ENCODE data around the gene GLCCI1. TPM values are rescaled to one million over a fixed set of nuclear protein-coding genes. Genes with fewer than 3 reads are reported as not detected.

The GLCCI1 gene
- total and polyA plus RNA-seq, 10 of the 15 experiments (the other 5 are each of a cell fraction or from before 2014, with no cell fraction given): 12.6 to 92.0 (median 27.6) TPM

DNA sequence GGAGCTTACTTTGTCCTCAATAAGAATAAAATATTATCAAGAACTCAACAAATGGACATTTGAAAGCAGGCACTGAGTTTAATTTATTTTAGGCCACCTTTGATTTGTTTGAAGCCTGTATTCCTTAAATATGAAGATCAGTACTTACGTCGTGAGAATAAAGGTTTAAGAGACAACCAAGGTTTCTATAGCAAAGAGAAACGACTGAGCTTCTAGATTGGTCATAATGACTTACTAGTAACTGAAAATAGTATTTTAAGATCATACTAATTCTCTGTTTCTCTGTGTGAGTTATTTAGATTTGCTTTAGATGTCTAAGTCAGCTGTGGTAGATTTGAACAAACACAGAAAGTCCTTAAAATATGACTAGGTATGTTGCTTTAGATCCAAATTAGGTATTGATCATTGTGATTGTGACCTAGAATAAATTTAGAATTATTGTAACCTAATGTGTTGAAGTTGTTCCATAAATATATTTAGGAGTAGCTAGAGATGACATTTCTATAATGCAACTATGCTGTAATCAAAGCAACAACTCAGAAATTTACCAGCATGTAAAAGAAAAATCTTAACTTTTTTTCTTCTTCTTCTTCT, 2.4 kb upstream of the GLCCI1 start (continued):
- TF ChIP-seq, protein P1, sequence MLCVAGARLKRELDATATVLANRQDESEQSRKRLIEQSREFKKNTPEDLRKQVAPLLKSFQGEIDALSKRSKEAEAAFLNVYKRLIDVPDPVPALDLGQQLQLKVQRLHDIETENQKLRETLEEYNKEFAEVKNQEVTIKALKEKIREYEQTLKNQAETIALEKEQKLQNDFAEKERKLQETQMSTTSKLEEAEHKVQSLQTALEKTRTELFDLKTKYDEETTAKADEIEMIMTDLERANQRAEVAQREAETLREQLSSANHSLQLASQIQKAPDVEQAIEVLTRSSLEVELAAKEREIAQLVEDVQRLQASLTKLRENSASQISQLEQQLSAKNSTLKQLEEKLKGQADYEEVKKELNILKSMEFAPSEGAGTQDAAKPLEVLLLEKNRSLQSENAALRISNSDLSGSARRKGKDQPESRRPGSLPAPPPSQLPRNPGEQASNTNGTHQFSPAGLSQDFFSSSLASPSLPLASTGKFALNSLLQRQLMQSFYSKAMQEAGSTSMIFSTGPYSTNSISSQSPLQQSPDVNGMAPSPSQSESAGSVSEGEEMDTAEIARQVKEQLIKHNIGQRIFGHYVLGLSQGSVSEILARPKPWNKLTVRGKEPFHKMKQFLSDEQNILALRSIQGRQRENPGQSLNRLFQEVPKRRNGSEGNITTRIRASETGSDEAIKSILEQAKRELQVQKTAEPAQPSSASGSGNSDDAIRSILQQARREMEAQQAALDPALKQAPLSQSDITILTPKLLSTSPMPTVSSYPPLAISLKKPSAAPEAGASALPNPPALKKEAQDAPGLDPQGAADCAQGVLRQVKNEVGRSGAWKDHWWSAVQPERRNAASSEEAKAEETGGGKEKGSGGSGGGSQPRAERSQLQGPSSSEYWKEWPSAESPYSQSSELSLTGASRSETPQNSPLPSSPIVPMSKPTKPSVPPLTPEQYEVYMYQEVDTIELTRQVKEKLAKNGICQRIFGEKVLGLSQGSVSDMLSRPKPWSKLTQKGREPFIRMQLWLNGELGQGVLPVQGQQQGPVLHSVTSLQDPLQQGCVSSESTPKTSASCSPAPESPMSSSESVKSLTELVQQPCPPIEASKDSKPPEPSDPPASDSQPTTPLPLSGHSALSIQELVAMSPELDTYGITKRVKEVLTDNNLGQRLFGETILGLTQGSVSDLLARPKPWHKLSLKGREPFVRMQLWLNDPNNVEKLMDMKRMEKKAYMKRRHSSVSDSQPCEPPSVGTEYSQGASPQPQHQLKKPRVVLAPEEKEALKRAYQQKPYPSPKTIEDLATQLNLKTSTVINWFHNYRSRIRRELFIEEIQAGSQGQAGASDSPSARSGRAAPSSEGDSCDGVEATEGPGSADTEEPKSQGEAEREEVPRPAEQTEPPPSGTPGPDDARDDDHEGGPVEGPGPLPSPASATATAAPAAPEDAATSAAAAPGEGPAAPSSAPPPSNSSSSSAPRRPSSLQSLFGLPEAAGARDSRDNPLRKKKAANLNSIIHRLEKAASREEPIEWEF (IDR thresholded peaks at IDR 0.05; ENCODE audit: insufficient replicate concordance, low read depth, low read length): peak; percentile 75

DNA sequence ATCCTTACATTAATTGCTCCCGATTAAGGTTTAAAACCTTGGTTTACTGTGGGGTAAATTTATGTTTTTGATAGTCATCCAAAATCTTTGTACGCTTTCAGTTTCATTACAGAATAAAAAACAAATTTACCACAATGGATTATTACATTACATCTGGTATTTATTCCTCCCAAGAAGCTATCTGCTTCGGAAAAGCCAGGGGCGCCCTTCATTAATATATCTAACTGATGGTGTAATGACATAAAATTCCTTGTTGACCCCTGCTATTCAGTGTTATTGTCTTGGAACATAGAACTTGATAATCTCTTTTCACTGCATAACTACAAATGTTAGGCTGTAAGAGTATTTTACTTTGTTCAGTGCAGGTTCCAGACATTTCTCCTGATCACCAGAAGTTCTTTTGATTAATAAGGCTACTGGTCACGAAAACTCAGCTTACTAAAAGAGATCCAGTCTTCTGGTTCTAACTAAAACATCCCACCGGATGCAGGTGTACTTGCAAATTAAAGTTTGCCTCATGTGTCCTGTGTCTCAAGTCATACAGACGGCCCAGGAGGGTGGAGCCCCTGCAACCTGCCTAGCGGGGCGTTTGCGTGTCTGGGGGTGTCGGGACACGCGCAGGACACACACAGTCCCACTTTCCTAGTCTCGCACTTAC, 581 bp upstream of the GLCCI1 start:
- no peaks in the 10 kb centered on the region for H3K9me3 ChIP-seq (replicated peaks; ENCODE audit: control insufficient read depth, insufficient read depth, low read length)
- H3K4me2 ChIP-seq (ENCODE audit: control insufficient read depth, insufficient read depth): peak overlapping the region; percentile 87
- H3K4me3 ChIP-seq: peak overlapping the region; percentile 66
- in situ Hi-C loops (cut with MboI): loop anchor here (5.0 kb wide), 1 partner anchor 146 kb away; no protein-coding TSS in a partner anchor
- peaks cover 31% of the 10 kb centered on the region for H3K4me1 ChIP-seq (ENCODE audit: control insufficient read depth, insufficient read depth, low read length)
- TSS peak; percentile 98 for BruUV-seq (replicated peaks)
- peak overlapping the region; percentile 83 for H3K27ac ChIP-seq (ENCODE audit: control insufficient read depth, insufficient read depth)
- peak overlapping the region; percentile 56 for H2AFZ ChIP-seq (ENCODE audit: control insufficient read depth, low read depth, low read length)
- ChIA-PET RAD21 (ENCODE audit: unreplicated experiment) (interaction anchor here (0.6 to 9.4 kb wide), 22 partner anchors 9 to 329 kb away, joined by 3 to 86 read pairs (median 9); no protein-coding TSS in a partner anchor), SMC1A (ENCODE audit: uncharacterized antibody, unreplicated experiment) (interaction anchor here (0.7 to 10.0 kb wide), 24 partner anchors 10 to 287 kb away, joined by 3 to 132 read pairs (median 6); no protein-coding TSS in a partner anchor), POLR2A (interaction anchor here (0.8 to 3.3 kb wide), 18 partner anchors 8 to 327 kb away, joined by 3 to 25 read pairs (median 5); partner anchors contain the start of gene UMAD1), CTCF (interaction anchor here (0.8 to 3.4 kb wide), 11 partner anchors 9 to 287 kb away, joined by 3 to 15 read pairs (median 4); no protein-coding TSS in a partner anchor)
- H3K79me2 ChIP-seq (ENCODE audit: control insufficient read depth, insufficient read depth, low read length): peaks cover 52% of the 10 kb centered on the region
- peaks cover 7% of the 10 kb centered on the region for H4K20me1 ChIP-seq (ENCODE audit: control insufficient read depth, insufficient read depth)
- H3K27me3 ChIP-seq (replicated peaks in 1 of 2; ENCODE audit: control insufficient read depth in 2 of 2, insufficient read depth in 2 of 2, low read length in 1 of 2): no peaks in the 10 kb centered on the region
- DNase-seq (ENCODE audit: low read depth, low spot score) (no peak), ATAC-seq (no peak), FAIRE-seq (no peak)
- no peaks in the 10 kb centered on the region for H3K36me3 ChIP-seq (ENCODE audit: control insufficient read depth in 2 of 2, insufficient read depth in 2 of 2, low read length in 1 of 2)
- 4% methylated on average over 14 of the region's 14 CpGs for WGBS (ENCODE audit: insufficient coverage, insufficient replicate concordance, low lambda C conversion rate, missing lambda C conversion rate)
- intact Hi-C loops (cut with micrococcal nuclease; ENCODE audit: unreplicated experiment): loop anchor here (1.0 to 5.0 kb wide), 6 partner anchors 23 to 401 kb away; partner anchors contain the start of gene MIOS
- H3K9ac ChIP-seq (ENCODE audit: control insufficient read depth, insufficient read depth, low read length): peak overlapping the region; percentile 70
- TF ChIP-seq MTA2 (IDR thresholded peaks at IDR 0.05; ENCODE audit: low read depth) (peak; percentile 78), SMARCA5 (IDR thresholded peaks at IDR 0.05) (peak; percentile 35; the same call in 1 of the 2 replicates), MXI1 (IDR thresholded peaks at IDR 0.05; ENCODE audit: low read depth, low read length) (peak; percentile 45), NRF1 (conservative IDR thresholded peaks at IDR 0.05; ENCODE audit: low read depth, low read length) (0 out of 2 replicates have a peak, but pooled peaks have one; percentile 17), BRCA1 (IDR thresholded peaks at IDR 0.05; ENCODE audit: low read depth, low read length) (no peak), TBL1XR1 (IDR thresholded peaks at IDR 0.05; ENCODE audit: low read depth, low read length) (peak; percentile 21; the same call in 1 of the 2 replicates), BACH1 (IDR thresholded peaks at IDR 0.05; ENCODE audit: borderline replicate concordance) (peak; percentile 73), TCF12 (IDR thresholded peaks at IDR 0.05; ENCODE audit: low read depth, low read length) (0 out of 2 replicates have a peak, but pooled peaks have one; percentile 58), CBX3 (IDR thresholded peaks at IDR 0.05; ENCODE audit: borderline replicate concordance, low read depth) (no peak)
- TF ChIP-seq, protein P2, sequence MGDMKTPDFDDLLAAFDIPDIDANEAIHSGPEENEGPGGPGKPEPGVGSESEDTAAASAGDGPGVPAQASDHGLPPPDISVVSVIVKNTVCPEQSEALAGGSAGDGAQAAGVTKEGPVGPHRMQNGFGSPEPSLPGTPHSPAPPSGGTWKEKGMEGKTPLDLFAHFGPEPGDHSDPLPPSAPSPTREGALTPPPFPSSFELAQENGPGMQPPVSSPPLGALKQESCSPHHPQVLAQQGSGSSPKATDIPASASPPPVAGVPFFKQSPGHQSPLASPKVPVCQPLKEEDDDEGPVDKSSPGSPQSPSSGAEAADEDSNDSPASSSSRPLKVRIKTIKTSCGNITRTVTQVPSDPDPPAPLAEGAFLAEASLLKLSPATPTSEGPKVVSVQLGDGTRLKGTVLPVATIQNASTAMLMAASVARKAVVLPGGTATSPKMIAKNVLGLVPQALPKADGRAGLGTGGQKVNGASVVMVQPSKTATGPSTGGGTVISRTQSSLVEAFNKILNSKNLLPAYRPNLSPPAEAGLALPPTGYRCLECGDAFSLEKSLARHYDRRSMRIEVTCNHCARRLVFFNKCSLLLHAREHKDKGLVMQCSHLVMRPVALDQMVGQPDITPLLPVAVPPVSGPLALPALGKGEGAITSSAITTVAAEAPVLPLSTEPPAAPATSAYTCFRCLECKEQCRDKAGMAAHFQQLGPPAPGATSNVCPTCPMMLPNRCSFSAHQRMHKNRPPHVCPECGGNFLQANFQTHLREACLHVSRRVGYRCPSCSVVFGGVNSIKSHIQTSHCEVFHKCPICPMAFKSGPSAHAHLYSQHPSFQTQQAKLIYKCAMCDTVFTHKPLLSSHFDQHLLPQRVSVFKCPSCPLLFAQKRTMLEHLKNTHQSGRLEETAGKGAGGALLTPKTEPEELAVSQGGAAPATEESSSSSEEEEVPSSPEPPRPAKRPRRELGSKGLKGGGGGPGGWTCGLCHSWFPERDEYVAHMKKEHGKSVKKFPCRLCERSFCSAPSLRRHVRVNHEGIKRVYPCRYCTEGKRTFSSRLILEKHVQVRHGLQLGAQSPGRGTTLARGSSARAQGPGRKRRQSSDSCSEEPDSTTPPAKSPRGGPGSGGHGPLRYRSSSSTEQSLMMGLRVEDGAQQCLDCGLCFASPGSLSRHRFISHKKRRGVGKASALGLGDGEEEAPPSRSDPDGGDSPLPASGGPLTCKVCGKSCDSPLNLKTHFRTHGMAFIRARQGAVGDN (IDR thresholded peaks at IDR 0.05): peak; percentile 39
